ENCODE results near the gene C17orf107. TPM values are rescaled to one million over a fixed set of nuclear protein-coding genes. Genes with fewer than 3 reads are reported as not detected.
"Not testable (repeated sequence)": the region's sequence is repeated elsewhere in the genome, so short reads cannot be mapped to it uniquely, and the experiment has no call there.

The C17orf107 gene
- polyA plus RNA-seq (ENCODE audit: insufficient read length in 3 of 3): 1 to 10 TPM; 1.2 to 1.4 (median 1.2) TPM

DNA sequence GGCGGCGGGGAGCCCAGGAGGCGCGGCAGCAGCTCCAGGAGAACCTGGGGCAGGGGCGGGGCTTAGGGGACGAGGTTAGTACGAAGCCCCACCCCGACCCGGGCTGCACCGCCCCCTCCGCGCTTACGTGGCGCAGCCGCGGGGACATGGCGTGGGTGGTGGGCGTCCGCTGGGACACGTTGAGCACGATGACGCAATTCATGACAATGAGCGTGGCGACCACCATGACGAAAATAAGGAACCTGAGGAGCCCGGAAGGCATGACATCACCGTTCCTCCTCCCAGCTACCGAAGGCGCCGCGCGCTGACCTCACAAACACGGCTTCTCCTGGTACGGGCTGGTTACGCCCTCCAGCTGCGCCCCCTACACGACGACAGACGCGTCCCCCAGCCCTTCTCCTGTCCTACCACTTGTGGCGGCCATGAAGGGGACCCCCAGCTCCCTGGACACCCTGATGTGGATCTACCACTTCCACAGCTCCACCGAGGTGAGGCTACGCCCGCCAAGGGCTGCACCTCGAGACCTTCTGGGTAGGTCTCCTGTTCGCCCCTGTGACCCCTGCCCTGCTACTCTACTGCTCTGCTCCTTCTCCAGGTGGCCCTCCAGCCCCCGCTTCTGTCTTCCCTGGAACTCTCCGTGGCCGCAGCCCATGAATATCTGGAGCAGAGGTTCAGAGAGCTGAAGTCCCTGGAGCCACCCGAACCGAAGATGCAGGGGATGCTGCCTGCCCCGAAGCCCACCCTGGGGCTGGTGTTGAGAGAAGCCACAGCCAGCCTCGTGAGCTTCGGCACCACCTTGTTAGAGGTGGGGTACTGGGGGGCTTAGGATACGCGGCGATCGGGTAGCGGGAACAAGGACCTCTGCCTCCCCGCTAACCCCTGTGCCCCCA is at the start of gene C17orf107:
Gene C17orf107 (plus strand): TSS at position 196 of the 890 bp plus-strand sequence. CDS start 227 bp downstream, at position 423.
- DNase-seq (ENCODE audit: low read depth in 3 of 3, low spot score in 2 of 3): no peak

DNA sequence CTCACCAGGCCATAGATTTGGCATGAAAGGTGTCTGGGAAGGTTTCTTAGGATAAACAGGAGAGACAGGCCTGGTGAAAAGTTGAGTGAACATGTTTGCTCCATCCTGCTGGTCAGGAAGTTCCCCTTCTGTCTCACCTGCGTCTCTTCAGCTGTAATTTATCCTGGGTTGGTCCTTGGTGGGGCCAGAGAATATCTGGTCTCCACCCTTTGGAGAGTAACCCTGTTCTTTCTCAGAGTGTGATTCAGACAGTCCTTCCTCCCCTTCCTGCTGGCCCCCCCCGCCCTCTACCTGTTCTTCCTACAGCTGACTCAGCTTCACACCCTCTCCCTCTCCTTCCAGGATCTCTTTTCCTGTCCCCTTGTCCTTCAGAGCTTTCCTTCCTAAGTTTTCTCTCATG is 49.1 kb upstream of the C17orf107 start:
- no peak for DNase-seq (ENCODE audit: low read depth in 3 of 3, low spot score in 2 of 3)

DNA sequence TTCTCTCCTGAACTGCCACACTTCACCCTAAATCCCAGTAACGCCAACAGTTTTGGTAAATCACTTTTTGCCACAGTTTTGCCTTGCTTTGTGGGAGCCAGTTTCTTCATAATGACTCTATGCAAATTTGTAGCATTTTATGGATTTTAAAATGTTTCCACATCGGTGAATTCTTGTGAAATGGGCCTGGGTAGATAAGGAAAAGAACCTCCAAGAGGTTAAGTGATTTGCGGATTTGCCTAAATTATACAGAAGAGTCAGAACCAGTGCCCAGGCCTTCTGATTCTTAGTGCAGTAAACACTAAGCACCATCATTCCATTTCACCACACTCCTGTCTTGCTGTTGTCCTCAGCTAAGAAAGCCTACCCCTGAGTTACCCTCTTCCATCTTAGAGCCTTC is 48.3 kb upstream of the C17orf107 start:
- no peak for DNase-seq (ENCODE audit: low read depth in 3 of 3, low spot score in 2 of 3)

DNA sequence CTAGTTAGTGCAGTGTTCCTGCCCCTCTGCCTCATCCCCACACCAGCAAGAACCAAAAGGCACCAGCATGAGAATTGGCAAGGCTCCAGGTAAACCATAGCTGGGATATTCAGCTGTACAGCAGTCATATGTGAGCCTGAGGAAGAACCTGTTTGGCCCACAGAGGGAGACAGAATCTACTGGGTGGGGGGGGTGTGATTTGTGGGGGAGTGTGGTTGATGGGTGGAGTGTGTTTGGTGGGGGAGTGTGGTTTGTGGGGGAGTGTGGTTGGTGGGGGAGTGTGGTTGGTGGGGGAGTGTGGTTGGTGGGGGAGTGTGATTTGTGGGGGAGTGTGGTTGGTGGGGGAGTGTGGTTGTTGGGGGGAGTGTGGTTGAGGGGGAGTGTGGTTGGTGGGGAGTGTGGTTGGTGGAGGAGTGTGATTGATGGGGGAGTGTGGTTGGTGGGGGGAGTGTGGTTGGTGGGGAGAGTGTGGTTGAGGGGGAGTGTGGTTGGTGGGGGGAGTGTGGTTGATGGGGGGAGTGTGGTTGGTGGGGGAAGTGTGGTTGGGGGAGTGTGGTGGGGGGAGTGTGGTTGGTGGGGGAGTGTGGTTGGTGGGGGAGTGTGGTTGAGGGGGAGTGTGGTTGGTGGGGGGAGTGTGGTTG is 46.6 kb upstream of the C17orf107 start:
- no peak for DNase-seq (ENCODE audit: low read depth in 3 of 3, low spot score in 2 of 3)

DNA sequence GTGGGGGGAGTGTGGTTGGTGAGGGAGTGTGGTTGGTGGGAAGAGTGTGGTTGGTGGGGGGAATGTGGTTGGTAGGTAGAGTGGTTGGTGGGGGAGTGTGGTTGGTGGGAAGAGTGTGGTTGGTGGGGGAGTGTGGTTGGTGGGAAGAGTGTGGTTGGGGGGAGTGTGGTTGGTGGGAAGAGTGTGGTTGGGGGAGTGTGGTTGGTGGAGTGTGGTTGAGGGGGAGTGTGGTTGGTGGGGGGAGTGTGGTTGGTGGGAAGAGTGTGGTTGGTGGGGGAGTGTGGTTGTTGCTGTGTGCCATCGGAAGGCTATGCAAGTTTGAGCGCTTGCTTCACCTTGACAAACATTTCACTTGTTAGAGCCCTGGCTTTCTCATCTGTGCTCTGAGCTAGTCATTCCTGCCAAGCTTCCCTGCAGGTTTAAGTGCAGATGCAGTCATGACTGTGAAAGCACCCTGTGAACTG is 46.1 kb upstream of the C17orf107 start:
- no peak for DNase-seq (ENCODE audit: low read depth in 3 of 3, low spot score in 2 of 3)

DNA sequence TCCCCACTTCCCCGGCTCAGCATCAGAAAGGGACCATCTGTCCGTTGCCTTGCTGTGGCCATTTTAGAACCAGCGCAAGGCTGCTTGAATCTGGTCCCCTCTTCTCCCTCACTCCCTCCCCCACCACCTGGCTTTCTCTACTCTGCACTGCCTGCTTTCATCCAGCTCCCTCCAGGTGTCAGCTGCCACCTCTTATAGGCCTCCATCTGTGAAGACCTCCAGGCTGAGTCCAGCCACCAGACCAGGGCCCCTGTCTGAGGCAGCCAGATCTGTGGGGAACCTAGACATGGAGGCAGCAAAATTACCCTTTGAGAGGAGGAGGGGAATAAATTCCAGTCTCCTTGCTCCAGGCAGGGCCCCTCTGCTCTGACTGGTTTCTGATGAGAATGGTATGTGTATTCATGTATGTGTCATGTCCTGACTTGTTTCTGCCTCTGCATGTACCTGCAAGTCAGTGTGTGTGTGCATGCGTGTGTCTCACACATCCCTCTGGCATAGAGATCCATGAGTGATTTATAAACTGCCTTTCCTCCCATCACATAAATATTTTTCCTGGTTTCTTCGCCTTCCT is 45.1 kb upstream of the C17orf107 start:
- no peak for DNase-seq (ENCODE audit: low read depth in 3 of 3, low spot score in 2 of 3)

DNA sequence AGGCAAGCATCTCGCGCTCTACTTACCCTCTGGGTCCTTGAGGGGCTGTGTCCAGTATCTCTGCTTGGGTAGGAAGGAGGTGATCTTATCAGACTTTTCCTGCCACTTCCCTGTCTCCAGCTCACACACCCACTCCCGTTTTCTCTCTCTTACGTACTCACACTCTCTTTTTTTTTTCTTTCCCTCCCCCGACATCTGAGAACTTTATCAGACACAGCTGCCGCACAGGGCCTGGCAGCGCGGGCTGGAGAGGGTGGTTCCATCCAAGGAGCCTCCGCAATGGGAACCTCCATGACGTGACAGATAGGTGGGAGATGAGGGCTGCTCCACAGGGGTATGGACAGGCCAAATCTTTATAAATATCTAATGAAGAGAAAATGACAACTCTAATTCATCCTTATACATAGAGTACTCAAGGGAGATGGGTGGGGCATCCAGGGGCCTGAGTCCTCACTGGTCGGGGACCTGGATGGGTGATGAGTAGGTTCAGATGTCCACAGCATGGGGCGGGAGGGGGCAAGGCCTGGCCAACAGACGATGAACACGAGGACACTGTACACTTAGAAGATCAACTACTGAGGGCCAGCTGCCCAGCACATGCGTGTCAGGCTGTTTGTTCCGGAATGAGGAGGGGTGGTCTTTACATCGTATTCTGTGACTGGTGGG is 42.9 kb upstream of the C17orf107 start:
- DNase-seq (ENCODE audit: low read depth in 3 of 3, low spot score in 2 of 3): no peak

DNA sequence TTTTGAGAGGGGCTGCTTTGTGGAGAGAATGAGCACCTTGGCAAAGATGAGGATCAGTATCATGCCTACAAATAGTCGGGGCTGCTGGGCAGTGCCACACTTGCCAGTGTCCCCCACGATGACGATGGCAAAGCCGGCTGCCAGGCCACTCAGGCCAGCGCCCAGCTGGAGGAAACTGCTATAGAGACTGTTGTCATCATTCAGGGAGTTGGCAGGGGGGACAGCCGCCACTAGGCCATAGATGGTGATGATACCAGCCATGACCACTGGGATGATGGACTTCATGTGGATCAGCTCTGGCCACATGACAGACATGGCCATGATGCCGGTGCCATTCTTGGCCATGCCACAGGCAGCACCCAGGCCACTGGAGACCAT is 42.4 kb upstream of the C17orf107 start:
- DNase-seq (ENCODE audit: low read depth in 3 of 3, low spot score in 2 of 3): no peak

DNA sequence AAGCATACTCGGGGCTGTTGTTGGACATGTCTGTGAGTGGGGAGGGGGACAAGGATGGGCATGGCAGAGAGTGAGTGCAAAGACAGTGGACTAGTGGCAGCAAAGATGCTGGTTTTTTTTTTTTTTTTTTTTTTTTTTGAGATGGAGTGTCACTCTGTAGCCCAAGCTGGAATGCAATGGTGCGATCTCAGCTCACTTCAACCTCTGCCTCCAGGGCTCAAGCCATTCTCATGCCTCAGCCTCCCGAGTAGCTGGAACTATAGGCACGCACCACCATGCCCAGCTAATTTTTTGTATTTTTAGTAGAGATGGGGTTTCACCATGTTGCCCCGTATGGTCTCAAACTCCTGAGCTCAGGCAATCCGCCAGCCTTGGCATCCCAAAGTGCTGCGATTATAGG is 42.0 kb upstream of the C17orf107 start:
- not testable (repeated sequence) for DNase-seq (ENCODE audit: low read depth in 3 of 3, low spot score in 2 of 3)

DNA sequence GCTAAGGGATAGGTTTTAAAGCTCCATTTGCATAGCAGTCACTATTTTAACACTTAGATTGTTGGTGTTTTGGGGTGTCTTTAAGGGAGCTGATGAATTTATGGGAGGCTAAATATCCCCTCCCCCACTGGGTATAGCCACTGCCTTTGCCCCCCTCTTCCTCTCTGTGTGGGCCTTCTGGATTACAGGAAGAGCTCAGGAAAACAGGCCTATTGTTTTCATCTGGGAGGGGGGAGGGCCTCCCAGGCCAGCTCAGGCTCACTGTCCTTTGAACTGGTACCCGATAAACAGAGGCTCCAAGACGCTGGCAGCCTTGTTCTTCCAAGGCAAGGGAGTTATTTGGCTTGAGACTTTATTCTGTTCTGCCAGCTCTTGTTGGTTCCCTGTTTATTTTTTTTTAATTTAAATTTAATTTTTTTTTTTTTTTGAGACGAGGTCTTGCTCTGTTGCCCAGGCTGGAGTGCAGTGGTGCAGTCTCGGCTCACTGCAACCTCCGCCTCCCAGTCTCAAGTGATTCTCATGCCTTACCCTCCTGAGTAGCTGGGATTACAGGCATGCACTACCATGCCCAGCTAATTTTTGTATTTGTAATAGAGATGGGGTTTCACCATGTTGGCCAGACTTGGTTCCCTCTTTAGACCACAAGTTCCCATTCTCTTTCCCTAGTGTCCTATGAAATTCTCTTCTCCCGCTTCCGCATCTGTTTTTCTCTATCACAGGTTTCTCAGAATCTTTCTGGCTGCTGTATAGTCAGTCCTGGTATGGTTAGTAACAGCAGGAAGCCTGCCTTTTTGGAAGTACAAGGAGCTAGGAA is 41.1 kb upstream of the C17orf107 start:
- no peak for DNase-seq (ENCODE audit: low read depth in 3 of 3, low spot score in 2 of 3)

DNA sequence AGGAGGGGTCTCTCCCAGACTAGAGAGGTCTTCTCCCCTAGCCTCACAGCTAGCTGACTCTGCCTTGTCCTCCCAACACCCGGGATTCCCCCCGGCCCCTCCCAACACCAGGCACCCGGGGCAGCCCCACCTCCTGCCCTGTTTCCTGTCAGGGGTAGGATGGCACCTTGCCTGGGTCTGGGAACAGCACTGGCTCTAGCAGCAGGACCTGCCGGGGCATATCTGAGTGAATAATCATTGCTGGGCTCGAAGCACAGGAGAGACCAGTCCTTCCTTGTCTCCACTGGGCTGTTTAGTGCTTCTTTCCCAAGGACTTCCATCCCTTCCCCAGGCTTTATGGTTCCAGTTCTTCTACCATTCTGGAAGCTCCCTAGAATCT is 40.5 kb upstream of the C17orf107 start:
- no peak for DNase-seq (ENCODE audit: low read depth in 3 of 3, low spot score in 2 of 3)

DNA sequence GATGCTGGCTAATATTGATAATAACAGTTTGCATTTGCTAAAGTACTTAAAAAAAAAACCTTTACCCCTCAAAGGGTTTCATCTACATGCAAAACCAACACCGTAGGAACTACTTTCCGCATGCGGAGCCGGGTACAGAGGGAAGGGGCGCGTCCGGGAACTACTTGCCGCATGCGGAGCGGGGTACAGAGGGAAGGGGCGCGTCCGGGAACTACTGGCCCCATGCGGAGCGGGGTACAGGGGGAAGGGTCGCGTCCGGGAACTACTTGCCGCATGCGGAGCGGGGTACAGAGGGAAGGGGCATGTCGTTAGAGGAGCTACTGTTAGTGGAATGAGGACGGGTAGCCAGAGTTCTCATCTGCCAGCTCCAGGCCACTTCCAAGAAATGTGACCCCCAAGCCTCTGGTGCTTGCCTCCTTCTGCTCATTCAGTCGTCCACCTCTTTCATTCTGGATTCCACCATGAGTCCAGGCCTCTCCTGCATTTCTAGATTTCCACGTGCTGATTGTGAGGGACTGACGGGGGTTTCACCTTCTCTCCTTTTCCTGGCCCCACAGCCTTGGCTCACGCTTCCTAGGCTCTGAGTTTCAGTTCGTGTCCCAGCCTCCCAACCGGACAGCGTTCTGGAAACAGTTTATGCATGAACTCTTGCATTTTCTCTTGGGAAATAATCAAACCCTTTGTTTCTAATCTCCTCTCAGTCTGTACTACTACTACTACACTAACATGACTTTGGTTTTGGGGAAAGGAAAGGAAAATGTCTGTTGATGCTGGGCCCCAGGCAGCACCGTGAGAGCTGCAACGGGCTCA is 39.3 kb upstream of the C17orf107 start:
- no peak for DNase-seq (ENCODE audit: low read depth in 3 of 3, low spot score in 2 of 3)

DNA sequence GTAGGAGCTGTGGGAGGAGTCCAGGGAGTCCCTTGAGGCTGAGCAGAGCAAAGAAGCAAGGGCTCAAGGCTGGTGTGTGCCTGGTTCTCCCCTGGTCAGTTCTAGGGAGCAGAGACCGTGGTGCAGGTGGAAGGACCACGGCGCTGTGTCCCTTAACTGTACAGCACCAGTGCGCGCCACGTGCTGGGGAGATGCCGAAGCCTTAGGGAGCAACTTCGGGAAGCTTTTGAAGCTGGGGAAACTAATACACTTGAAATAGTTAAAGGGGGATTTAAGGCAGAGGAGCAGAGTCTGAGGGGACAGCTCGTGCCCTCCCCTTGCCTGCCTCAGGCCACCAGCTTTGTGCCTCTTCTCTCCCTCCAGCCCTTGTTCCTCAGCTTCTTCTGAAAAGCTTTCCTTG is 38.7 kb upstream of the C17orf107 start:
- DNase-seq (ENCODE audit: low read depth in 3 of 3, low spot score in 2 of 3): no peak

DNA sequence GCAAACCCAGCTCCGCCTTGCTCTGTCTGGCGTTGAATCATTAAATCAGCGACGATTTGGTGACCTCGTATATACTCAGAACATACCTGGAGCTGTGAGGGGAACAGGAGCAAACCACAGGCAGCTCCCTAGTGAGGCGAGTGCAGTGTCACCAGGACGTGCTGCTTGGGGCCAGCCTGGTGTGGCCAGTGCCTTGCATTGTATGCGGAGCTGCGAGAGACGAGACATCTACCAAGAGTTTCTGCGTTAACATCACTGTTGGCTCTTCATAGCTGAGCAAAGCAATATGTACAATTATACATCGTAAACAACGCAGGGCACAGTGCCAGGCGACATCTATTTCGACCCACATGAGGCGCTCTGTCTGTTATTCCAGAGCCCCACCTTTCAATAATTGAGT is 38.3 kb upstream of the C17orf107 start:
- no peak for DNase-seq (ENCODE audit: low read depth in 3 of 3, low spot score in 2 of 3)

DNA sequence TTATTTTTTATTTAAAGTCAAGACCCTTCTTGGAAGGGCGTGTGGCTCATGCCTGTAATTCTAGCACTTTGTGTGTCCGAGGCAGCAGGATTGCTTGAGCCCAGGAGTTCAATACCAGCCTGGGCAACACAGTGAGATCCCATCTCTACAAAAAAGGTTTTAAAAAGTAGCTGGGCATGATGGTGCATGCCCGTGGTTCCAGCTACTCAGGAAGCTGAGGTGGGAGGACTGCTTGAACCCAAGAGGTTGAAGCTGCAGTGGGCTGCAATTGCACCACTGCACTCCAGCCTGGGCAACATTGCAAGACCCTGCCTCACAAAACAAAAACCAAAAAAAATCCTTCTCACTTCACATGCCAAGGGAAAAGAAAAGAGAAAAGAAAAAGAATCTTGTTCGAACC is 36.6 kb upstream of the C17orf107 start:
- no peak for DNase-seq (ENCODE audit: low read depth in 3 of 3, low spot score in 2 of 3)

DNA sequence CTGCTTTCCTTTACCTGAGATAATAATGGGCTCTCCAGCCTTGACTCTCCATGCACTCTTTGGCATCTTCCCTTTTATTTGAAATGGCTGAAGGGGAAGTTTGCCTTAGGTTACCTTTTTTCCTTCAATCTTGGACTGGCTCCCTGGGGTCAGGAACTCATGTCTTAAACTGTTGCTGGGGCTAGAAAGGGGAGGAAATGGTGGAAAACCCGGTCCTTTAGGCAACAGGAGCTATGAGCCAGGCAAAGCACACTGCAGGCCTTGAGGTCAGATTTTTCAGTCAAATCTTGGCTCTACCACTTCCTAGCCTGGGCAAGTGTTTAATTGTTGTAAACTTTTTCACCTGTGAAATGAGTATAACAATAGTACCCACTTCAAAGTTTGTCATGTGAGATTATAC is 36.0 kb upstream of the C17orf107 start:
- DNase-seq (ENCODE audit: low read depth in 3 of 3, low spot score in 2 of 3): no peak

DNA sequence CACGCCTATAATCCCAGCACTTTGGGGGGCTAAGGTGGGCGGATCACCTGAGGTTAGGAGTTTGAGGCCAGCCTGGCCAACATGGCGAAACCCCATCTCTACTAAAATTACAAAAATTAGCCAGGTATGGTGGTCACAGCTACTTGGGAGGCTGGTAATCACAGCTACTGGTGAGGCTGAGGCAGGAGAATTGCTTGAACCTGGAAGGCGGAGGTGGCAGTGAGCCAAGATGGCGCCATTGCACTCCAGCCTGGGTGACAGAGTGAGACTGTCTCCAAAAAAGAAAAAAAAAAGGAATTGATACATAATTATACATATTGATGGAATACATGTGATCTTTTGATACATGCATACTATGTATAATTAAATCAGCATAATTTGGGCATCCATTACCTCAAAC is 31.8 kb upstream of the C17orf107 start:
- not testable (repeated sequence) for DNase-seq (ENCODE audit: low read depth in 3 of 3, low spot score in 2 of 3)

DNA sequence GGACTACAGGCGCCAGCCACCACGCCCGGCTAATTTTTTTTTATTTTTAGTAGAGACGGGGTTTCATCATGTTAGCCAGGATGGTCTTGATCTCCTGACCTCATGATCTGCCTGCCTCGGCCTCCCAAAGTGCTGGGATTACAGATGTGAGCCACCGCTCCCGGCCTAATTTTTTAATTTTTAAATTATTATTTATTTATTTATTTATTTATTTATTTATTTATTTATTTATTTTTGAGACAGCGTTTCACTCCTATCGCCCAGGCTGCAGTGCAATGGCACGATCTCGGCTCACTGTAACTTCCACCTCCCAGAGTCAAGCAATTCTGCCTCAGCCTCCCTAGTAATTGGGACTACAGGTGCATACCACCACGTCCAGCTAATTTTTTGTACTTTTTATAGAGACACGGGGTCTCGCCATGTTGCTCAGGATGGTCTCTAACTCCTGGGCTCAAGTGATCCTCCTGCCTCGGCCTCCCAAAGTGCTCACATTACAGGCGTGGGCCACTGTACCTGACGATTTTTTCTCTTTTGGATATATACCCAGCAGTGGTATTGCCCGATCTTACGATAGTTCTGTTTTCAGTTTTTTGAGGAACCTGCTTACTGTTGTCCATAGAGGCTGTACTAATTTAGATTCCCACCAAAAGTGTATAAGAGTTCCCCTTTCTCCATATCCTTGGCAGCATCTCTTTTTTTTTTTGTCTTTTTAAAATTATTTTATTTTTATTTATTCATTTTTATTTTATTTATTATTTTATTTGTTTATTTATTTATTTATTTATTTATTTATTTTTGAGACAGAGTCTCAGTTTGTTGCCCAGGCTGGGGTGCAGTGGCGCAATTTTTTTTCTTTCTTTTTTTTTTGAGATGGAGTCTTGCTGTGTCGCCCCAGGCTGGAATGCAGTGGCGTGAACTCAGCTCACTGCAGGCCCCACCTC is 30.0 kb upstream of the C17orf107 start:
- not testable (repeated sequence) for DNase-seq (ENCODE audit: low read depth in 3 of 3, low spot score in 2 of 3)
